Loucy (cell line): ENCODE data around the gene NUB1.

Experiments
- H2AFZ ChIP-seq: fragments of 200-600 bp; sonication (generic); 2 replicates; pipeline ENCODE4 v1.6.0; 2016; ENCODE audit warnings: antibody characterized with exemption, mild to moderate bottlenecking, low read length, moderate library complexity
- H3F3A ChIP-seq: fragments of 200-600 bp; 2 replicates; pipeline ENCODE4 v1.6.0; 2016; ENCODE audit warnings: antibody characterized with exemption, low read depth, mild to moderate bottlenecking
- H3K27me3 ChIP-seq: fragments of 200-600 bp; sonication (generic); 2 replicates; pipeline ENCODE4 v1.6.1; 2014; ENCODE audit warnings: low read length, mild to moderate bottlenecking; ENCODE audit not compliant: insufficient read depth, poor library complexity, severe bottlenecking
- H3K36me3 ChIP-seq: fragments of 200-600 bp; sonication (generic); 2 replicates; pipeline ENCODE4 v1.6.1; 2016; ENCODE audit warnings: low read length; ENCODE audit not compliant: insufficient read depth
- H3K4me1 ChIP-seq: fragments of 200-600 bp; sonication (generic); 2 replicates; pipeline ENCODE4 v1.5.1; 2014; ENCODE audit warnings: low read length, mild to moderate bottlenecking; ENCODE audit not compliant: insufficient read depth, poor library complexity, severe bottlenecking
- H3K4me2 ChIP-seq: fragments of 200-600 bp; sonication (generic); 2 replicates; pipeline ENCODE4 v1.6.0; 2014; ENCODE audit warnings: antibody characterized with exemption, low read length, low read depth, mild to moderate bottlenecking; ENCODE audit not compliant: poor library complexity, severe bottlenecking
- H3K4me3 ChIP-seq: fragments of 200-600 bp; sonication (generic); 2 replicates; pipeline ENCODE4 v1.5.1; 2014; ENCODE audit warnings: low read length, mild to moderate bottlenecking, mixed read lengths; ENCODE audit not compliant: poor library complexity, severe bottlenecking
- H3K79me2 ChIP-seq: fragments of 200-600 bp; sonication (generic); 2 replicates; pipeline ENCODE4 v1.6.1; 2014; ENCODE audit warnings: low read length; ENCODE audit not compliant: insufficient read depth
- H3K9ac ChIP-seq: fragments of 200-600 bp; sonication (generic); 2 replicates; pipeline ENCODE4 v1.6.0; 2014; ENCODE audit warnings: mild to moderate bottlenecking, low read depth, low read length, moderate library complexity; ENCODE audit not compliant: poor library complexity, severe bottlenecking
- H3K9me2 ChIP-seq: fragments of 200-600 bp; sonication (generic); replicated peaks from 2 replicates; pipeline ENCODE4 v1.6.1; 2016; ENCODE audit warnings: low read depth, low read length, mixed read lengths
- H3K9me3 ChIP-seq: fragments of 200-600 bp; sonication (generic); 2 replicates; pipeline ENCODE4 v1.6.1; 2014; ENCODE audit warnings: mild to moderate bottlenecking, antibody characterized with exemption, low read length, low read depth; ENCODE audit not compliant: insufficient read depth
- H4K20me1 ChIP-seq: fragments of 200-600 bp; sonication (generic); 2 replicates; pipeline ENCODE4 v1.6.0; 2014; ENCODE audit warnings: antibody characterized with exemption, low read length, mild to moderate bottlenecking; ENCODE audit not compliant: insufficient read depth, poor library complexity, severe bottlenecking
- EZH2phosphoT487 ChIP-seq: fragments of 200-600 bp; IDR thresholded peaks from 2 replicates; pipeline ENCODE4 v1.6.1; 2018; ENCODE audit warnings: antibody characterized with exemption, mild to moderate bottlenecking, moderate library complexity, borderline replicate concordance
- TF ChIP-seq, protein P1 (sequence below): fragments of 200-600 bp; sonication (generic); conservative IDR thresholded peaks from 2 replicates; pipeline ENCODE4 v1.5.1; 2014; ENCODE audit warnings: mild to moderate bottlenecking, antibody characterized with exemption, low read length

NUB1 gene

DNA sequence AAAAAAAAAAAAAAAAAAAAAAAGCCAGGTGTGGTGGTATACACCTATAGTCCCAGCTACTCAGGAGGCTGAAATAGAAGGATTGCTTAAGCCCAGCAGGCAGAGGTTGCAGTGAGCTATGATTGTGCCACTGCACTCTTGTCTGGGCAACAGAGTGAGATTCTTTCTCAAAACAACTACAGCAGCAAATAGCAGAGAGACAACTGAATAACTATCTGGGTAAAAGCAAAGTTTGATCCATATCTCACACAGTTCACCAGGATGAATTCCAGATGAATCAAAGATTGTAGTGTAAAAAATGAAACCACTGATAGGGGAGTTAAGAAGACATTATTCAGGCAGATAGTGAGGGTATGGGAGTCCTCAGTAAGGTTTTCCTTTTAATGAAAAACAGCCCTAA lies 11.4 kb upstream of the NUB1 start:
- no peaks in the 10 kb centered on the region for H4K20me1 ChIP-seq
- no peaks in the 10 kb centered on the region for H3K36me3 ChIP-seq
- no peaks in the 10 kb centered on the region for H3F3A ChIP-seq
- no peaks in the 10 kb centered on the region for H3K9me3 ChIP-seq
- TF ChIP-seq, protein P1, sequence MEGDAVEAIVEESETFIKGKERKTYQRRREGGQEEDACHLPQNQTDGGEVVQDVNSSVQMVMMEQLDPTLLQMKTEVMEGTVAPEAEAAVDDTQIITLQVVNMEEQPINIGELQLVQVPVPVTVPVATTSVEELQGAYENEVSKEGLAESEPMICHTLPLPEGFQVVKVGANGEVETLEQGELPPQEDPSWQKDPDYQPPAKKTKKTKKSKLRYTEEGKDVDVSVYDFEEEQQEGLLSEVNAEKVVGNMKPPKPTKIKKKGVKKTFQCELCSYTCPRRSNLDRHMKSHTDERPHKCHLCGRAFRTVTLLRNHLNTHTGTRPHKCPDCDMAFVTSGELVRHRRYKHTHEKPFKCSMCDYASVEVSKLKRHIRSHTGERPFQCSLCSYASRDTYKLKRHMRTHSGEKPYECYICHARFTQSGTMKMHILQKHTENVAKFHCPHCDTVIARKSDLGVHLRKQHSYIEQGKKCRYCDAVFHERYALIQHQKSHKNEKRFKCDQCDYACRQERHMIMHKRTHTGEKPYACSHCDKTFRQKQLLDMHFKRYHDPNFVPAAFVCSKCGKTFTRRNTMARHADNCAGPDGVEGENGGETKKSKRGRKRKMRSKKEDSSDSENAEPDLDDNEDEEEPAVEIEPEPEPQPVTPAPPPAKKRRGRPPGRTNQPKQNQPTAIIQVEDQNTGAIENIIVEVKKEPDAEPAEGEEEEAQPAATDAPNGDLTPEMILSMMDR: no peak
- TF ChIP-seq EZH2phosphoT487: no peak
- no peaks in the 10 kb centered on the region for H3K4me1 ChIP-seq
- no peak overlapping the region for H3K4me3 ChIP-seq
- no peaks in the 10 kb centered on the region for H3K79me2 ChIP-seq
- H3K27me3 ChIP-seq: no peaks in the 10 kb centered on the region
- no peaks in the 10 kb centered on the region for H3K9me2 ChIP-seq
- H3K9ac ChIP-seq: no peak overlapping the region
- H2AFZ ChIP-seq: no peak overlapping the region
- H3K4me2 ChIP-seq: no peak overlapping the region

DNA sequence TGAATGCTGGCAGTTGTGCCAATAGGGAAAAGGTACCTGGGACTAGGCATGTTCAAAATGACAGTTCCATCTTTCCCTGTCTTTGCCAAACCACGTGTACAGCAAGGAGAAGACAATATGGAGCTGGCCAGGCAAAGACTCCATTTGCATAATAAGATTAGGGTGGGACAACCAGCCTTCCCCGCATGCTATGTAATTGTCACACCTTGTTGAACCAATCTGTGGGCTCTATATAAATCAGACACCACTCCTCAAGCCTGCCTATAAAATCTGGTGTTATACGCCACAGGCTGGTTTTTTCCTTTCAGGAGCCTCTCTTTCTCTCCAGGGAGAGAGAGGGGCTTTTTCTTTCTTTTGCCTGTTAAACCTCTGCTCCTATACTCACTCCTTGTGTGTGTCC lies 11.0 kb upstream of the NUB1 start:
- no peak overlapping the region for H3K4me3 ChIP-seq
- H3K9ac ChIP-seq: no peak overlapping the region
- H3K4me2 ChIP-seq: no peak overlapping the region
- no peaks in the 10 kb centered on the region for H3K4me1 ChIP-seq
- H3F3A ChIP-seq: no peaks in the 10 kb centered on the region
- H3K9me2 ChIP-seq: no peaks in the 10 kb centered on the region
- no peaks in the 10 kb centered on the region for H3K27me3 ChIP-seq
- no peak for TF ChIP-seq EZH2phosphoT487
- TF ChIP-seq, protein P1: no peak
- no peaks in the 10 kb centered on the region for H3K79me2 ChIP-seq
- H3K9me3 ChIP-seq: no peaks in the 10 kb centered on the region
- H4K20me1 ChIP-seq: no peaks in the 10 kb centered on the region
- no peaks in the 10 kb centered on the region for H3K36me3 ChIP-seq
- no peak overlapping the region for H2AFZ ChIP-seq

DNA sequence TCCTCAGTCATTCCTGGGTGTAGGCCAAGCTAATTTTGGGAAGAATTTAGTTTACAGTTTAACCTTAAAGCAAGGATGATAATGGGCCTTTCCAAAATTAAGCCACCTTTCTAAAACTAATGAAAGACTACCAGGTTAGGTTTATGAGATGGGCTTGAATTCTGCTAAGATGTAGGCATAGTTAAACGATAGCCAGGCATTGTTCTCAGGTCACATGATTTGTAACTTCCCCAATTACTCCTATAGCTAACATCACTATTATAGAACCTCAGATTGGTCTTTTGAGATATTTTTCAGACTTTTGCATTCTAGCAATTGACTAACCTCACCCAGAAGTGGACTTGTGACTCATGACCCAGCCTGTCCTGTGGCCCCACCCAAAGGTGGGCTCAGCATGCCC lies 7.0 kb upstream of the NUB1 start:
- H4K20me1 ChIP-seq: no peaks in the 10 kb centered on the region
- H3K9me3 ChIP-seq: no peaks in the 10 kb centered on the region
- H3F3A ChIP-seq: no peaks in the 10 kb centered on the region

More for the DNA sequence above, 7.0 kb upstream of the NUB1 start:
- Histone ChIP-seq H3K36me3 (no peaks in the 10 kb centered on the region), H3K4me3 (no peak overlapping the region), H2AFZ (no peak overlapping the region), H3K4me2 (no peak overlapping the region), H3K9me2 (no peaks in the 10 kb centered on the region), H3K4me1 (no peaks in the 10 kb centered on the region), H3K79me2 (no peaks in the 10 kb centered on the region), H3K27me3 (no peaks in the 10 kb centered on the region), H3K9ac (no peak overlapping the region)
- no peak for TF ChIP-seq EZH2phosphoT487
- TF ChIP-seq, protein P1: no peak
